Mucosa of rectum (tissue), 2 donors: ENCODE data around the gene TBCE.

ENCODE experiments used
- H3K27ac ChIP-seq, 2 donors: one replicate each; pipeline ENCODE4 v1.7.0; 2013; ENCODE audit warnings: inconsistent platforms in 2 of 2, low read depth in 2 of 2, low read length in 2 of 2
- H3K27me3 ChIP-seq, 2 donors: one replicate each; pipeline ENCODE4 v1.7.0; 2013; ENCODE audit warnings: low read length in 2 of 2; ENCODE audit not compliant: control insufficient read depth in 2 of 2, insufficient read depth in 2 of 2
- H3K36me3 ChIP-seq, 2 donors: one replicate each; pipeline ENCODE4 v1.7.0; 2013; ENCODE audit warnings: low read length in 2 of 2; ENCODE audit not compliant: control insufficient read depth in 2 of 2, insufficient read depth in 2 of 2
- H3K4me1 ChIP-seq, 2 donors: one replicate each; pipeline ENCODE4 v1.7.0; 2013; ENCODE audit warnings: low read length in 2 of 2, mild to moderate bottlenecking in 1 of 2; ENCODE audit not compliant: control insufficient read depth in 2 of 2, insufficient read depth in 2 of 2
- H3K4me3 ChIP-seq, 2 donors: one replicate each; pipeline ENCODE4 v1.7.0; 2013; ENCODE audit warnings: low read length in 2 of 2
- H3K9ac ChIP-seq, 2 donors: one replicate each; pipeline ENCODE4 v1.7.0; 2013; ENCODE audit warnings: low read length in 2 of 2, low read depth in 1 of 2, mild to moderate bottlenecking in 1 of 2
- H3K9me3 ChIP-seq, 2 donors: one replicate each; pipeline ENCODE4 v1.7.0; 2013; ENCODE audit warnings: low read length in 2 of 2; ENCODE audit not compliant: control insufficient read depth in 2 of 2
- donor health status: healthy.
- donor health status: Normal muscosa, but diverticular disease.

Gene TBCE, protein sequence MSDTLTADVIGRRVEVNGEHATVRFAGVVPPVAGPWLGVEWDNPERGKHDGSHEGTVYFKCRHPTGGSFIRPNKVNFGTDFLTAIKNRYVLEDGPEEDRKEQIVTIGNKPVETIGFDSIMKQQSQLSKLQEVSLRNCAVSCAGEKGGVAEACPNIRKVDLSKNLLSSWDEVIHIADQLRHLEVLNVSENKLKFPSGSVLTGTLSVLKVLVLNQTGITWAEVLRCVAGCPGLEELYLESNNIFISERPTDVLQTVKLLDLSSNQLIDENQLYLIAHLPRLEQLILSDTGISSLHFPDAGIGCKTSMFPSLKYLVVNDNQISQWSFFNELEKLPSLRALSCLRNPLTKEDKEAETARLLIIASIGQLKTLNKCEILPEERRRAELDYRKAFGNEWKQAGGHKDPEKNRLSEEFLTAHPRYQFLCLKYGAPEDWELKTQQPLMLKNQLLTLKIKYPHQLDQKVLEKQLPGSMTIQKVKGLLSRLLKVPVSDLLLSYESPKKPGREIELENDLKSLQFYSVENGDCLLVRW

DNA sequence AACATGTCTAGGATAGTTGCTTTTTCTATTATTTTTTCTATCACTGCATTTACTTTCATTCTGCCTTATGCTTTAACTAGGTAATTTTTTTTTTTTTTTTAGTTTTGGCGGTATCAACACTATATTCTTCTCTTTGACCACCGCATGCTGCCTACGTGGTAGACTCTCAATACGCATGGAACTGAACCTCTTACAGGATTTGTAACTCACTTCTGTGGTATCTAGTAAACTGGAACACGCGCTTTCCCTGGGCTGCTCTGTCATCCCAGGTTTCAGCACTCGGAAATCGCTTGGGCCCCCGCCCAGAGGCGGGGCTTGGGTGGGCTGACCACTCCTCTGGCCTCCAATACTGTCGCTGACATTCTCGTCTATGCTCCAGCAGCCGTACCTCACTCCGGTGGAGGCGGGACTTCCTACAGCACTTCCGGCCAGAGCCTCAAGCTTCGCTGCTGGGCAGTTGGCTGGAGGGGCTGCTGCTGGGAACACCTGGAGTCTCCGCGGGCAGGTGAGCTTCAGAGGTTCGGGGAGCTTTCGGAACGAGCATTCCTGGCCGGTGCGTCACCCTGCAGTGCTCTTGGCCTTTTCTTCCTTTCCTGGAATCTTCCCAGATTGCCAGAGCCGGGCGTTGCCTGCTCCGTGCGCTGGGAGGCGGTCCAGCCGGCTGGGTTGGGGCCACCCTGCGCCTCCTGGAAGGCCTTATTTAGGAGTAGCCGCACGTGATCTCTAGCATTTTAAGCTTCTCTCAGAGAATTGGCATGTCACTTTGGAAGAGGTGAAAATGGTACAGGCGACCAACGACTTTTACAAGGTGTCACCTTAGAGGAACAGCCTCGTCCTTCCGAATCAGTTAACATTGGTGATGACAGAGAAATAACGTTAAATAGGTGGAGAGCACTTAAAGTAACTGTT, at the start of gene TBCE:
Gene TBCE, plus strand, starts transcription at position 428 of the 909 bp plus-strand sequence. CDS start 12,623 bp downstream, outside the sequence.
- Histone ChIP-seq H3K4me1 (peaks cover 0 to 4% of the 10 kb centered on the region in 2 donors), H3K36me3 (no peaks in the 10 kb centered on the region), H3K9me3 (no peaks in the 10 kb centered on the region), H3K27ac (peak within 1 kb of the TSS; percentile 86 to 89), H3K4me3 (peak within 1 kb of the TSS; percentile 87), H3K27me3 (no peaks in the 10 kb centered on the region), H3K9ac (peak within 1 kb of the TSS; percentile 79 to 84)

DNA sequence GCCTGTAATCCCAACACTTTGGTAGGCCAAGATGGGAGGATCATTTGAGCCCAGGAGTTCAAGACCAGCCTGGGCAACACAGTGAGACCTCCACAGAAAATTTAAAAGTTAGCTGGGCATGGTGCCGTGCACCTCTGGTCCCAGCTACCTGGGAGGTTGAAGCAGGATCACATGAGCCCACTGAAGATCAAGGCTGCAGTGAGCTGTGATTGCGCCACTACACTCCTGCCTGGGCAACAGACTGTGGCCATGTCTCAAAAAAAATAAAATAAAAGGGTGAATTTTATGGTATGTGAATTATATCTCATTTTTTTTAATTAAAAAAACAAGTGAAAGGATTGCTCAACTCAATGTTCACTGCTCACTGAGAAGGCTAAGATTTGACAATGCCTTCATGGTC, 48.0 kb upstream of the TBCE start:
- H3K36me3 ChIP-seq = peaks cover 4 to 9% of the 10 kb centered on the region in 2 donors
- H3K9me3 ChIP-seq = no peaks in the 10 kb centered on the region
- H3K27ac ChIP-seq = no peak overlapping the region
- H3K4me3 ChIP-seq = no peak overlapping the region
- H3K9ac ChIP-seq = no peak overlapping the region
- H3K4me1 ChIP-seq = no peaks in the 10 kb centered on the region
- no peaks in the 10 kb centered on the region for H3K27me3 ChIP-seq

DNA sequence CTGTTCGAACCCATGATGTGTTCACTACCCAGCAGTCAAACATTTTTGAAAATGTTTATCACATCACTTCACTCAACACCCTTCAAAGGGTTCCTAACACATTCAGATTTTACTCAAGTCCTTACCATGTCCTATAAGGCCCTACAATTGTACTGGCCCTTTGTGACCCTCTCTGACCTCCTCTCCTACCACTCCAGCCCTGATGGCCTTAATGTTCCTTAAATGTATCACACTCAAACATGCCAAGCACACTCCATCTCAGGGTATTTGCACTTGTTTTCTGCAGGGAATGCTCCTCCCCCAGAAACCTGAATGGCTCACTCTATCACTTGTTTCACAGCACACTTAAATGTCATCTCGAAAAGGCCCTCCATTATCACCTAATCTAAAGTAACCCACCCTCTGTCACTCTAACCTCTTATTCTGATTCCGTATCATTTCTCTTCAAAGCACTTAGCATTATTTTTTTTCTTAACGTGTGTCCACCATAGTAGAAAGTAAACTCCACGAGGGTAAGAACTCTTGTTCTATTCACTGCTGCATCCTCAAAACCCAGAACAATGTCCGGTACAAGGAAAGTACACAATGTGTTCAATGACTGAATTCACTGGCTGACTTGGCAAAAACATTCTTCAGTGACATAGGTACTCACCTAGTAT, 46.6 kb upstream of the TBCE start:
- no peak overlapping the region for H3K27ac ChIP-seq
- peaks cover 4 to 9% of the 10 kb centered on the region in 2 donors for H3K36me3 ChIP-seq
- no peak overlapping the region for H3K4me3 ChIP-seq
- H3K27me3 ChIP-seq = no peaks in the 10 kb centered on the region
- no peak overlapping the region for H3K9ac ChIP-seq
- peaks cover 7 to 9% of the 10 kb centered on the region in 2 donors for H3K4me1 ChIP-seq
- no peaks in the 10 kb centered on the region for H3K9me3 ChIP-seq

DNA sequence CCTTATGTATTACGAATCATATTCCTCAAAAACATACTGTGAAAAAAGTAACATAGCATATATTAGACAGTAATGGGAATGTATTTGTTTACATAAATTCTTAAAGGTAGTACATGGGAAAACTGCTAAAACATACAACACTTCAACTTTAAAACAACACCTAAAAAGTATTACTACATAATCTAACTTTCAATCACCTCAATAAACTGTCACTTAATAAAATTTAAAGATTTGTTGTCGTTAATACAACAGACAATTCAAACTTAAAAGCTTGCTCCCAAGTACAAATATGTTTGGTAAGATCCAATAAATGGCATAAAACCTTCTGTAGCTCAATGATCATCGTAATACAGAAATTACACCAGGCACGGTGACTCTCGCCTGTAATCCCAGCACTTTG, 42.9 kb upstream of the TBCE start:
- H3K9ac ChIP-seq = no peak overlapping the region
- peaks cover 12 to 16% of the 10 kb centered on the region in 2 donors for H3K4me1 ChIP-seq
- no peaks in the 10 kb centered on the region for H3K9me3 ChIP-seq
- no peak overlapping the region for H3K27ac ChIP-seq
- peaks cover 0 to 4% of the 10 kb centered on the region in 2 donors for H3K36me3 ChIP-seq
- peak overlapping the region in 1 of 2 donors; percentile 5 for H3K4me3 ChIP-seq
- H3K27me3 ChIP-seq = no peaks in the 10 kb centered on the region

DNA sequence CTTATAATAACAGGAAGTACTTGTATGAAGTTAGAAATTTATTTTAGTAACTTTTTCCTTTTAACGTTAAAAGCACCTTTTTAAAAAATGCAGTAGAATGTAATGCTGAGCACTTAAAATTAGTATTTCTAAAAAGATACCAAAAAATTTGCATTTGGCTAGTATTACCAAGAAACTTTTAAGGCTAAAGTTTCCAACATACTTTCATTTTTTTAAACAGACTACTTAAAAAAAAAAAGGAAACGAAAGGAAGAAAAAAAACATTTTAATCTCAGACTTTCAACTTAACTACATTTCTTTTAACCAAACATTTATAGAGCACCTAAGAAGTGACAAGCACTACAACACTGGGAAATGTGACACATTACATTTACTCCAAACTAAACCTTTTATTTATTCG, 42.1 kb upstream of the TBCE start:
- no peaks in the 10 kb centered on the region for H3K27me3 ChIP-seq
- H3K9me3 ChIP-seq = no peaks in the 10 kb centered on the region
- H3K36me3 ChIP-seq = peaks cover 0 to 4% of the 10 kb centered on the region in 2 donors
- no peak overlapping the region for H3K27ac ChIP-seq
- peak overlapping the region in 1 of 2 donors; percentile 92 for H3K4me3 ChIP-seq
- H3K9ac ChIP-seq = no peak overlapping the region
- H3K4me1 ChIP-seq = peaks cover 12 to 21% of the 10 kb centered on the region in 2 donors

DNA sequence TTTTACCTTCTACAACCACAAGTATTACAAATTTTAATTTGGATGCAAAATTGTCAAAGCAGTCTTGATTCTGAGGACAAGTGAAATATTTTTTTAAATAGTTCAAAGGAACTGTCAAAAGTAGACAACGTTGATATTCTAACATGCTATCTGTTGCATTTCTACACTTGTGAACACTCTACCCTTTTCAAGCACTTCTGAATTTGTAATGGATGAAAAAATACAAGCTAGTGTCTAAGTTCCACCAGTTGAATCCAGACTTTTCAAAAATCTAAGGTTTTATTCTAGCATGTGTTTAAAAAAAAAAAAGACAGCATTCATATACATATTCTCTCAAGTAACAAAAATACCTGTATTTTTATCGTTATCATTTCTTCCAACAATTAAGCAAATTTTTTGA, 41.4 kb upstream of the TBCE start:
- Histone ChIP-seq H3K4me1 (peaks cover 17 to 26% of the 10 kb centered on the region in 2 donors), H3K27ac (no peak overlapping the region), H3K9ac (peak overlapping the region; percentile 31 to 48), H3K9me3 (no peaks in the 10 kb centered on the region), H3K27me3 (no peaks in the 10 kb centered on the region), H3K4me3 (peak overlapping the region; percentile 89 to 92), H3K36me3 (peaks cover 0 to 1% of the 10 kb centered on the region in 2 donors)

DNA sequence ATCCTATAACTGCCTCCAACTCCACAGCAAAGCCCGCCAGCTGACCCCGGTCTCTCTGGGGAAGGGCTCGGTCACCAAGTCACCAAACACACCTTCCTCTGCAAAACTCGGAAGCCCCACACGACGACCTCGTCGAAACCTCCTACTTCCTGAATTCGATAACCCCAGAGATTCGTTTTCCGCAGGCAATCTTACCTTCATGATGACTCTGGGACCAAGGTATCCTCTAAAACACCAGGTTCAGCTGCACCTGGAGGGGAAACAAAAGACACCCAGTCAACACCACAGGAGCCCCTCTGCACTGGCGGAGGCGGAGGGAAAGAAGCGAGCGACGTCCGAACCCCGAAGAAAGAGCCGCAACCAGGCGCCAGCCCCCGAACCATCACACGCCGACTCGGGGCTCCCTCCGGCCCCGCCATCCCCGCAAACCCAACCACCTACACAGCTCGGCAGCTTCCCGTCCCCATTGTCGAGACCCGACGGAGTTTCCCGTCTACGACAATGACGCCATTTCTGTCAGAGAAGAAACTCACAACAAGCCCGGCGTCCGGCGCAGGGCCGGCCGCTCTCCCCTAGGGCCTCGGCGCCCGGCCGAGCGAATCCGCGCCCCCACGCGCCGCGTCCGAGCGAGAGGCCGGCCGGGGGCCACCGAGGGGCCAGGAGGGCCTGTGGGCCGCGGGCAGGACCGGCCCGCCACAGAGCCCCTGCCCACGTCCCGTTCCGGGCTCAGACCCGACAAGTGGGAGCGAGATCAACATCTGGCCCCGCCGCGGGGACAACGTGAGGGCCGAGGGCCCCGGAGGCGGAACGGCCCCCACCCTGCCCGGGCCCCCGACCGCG, 40.3 kb upstream of the TBCE start:
- H3K9ac ChIP-seq = peak overlapping the region; percentile 90 to 92
- H3K27me3 ChIP-seq = no peaks in the 10 kb centered on the region
- peak overlapping the region; percentile 93 to 95 for H3K27ac ChIP-seq
- no peaks in the 10 kb centered on the region for H3K9me3 ChIP-seq
- no peaks in the 10 kb centered on the region for H3K36me3 ChIP-seq
- H3K4me3 ChIP-seq = peak overlapping the region; percentile 89 to 92
- peaks cover 17 to 28% of the 10 kb centered on the region in 2 donors for H3K4me1 ChIP-seq

DNA sequence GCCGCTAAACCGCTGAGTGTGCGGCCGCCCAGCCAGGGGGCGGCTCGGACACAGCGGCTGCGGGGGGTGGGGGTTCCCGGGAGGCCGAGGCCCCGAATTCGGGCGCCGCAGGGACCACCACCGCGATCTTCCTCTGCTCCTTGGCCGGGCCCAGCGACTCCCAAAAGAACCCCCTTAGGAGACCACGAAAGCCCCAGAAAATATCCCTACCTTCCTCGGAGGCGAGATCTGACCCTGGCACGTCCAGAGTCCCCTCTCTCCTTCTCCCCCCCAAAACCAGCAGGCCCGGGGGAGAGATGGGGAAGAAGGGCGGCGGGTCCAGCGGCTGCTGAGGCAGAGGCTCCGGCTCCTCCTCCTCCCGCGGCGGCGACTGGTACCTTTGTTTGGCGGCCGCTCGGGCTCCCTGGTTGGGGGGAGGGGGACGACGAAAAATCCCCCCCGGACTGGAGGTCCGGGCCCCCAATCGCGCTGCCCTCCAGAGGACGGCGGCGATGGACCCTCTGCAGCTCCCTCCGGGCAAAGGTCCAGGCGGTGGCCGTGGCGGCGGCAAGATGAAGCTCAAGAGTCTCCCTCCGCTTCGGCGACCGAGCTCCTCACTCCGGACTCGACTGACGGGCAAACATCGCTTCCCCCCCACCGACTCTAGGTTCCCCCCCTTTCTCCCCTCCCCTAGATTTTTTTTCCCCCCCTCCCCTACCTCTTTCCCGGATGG, 39.5 kb upstream of the TBCE start, which contains the start of gene ARID4B:
Gene ARID4B, minus strand, starts transcription at position 621 of the 712 bp plus-strand sequence. CDS start 1,260 bp downstream, outside the sequence.
- Histone ChIP-seq H3K36me3 (no peaks in the 10 kb centered on the region), H3K4me1 (peaks cover 17 to 28% of the 10 kb centered on the region in 2 donors), H3K9ac (peak within 1 kb of the TSS; percentile 90 to 95), H3K4me3 (peak within 1 kb of the TSS; percentile 89 to 99), H3K9me3 (no peaks in the 10 kb centered on the region), H3K27ac (peak within 1 kb of the TSS; percentile 95 to 96), H3K27me3 (no peaks in the 10 kb centered on the region)
